D721Med (cell line): Measurements from ENCODE around the gene GRP.
A peak's percentile ranks its signal among the peaks of the same experiment; 100 is the strongest.

ENCODE experiments used
- DNase-seq: peaks from one replicate; pipeline ENCODE4 v3.0.0; 2011; ENCODE audit warnings: low spot score; ENCODE audit not compliant: insufficient read length
- FAIRE-seq: peaks from 2 replicates; lab custom pipeline; 2011; peaks lifted over from hg19 to GRCh38; lab: Jason Lieb, UNC
- CTCF ChIP-seq: IDR thresholded peaks from 2 replicates; pipeline ENCODE4 v1.5.1; 2012; ENCODE audit warnings: mild to moderate bottlenecking, control low read depth; ENCODE audit not compliant: insufficient read depth; ENCODE audit errors: missing control alignments

GRP gene

GRCh38 chr18:59219672-59220163 lies at the start of gene GRP:
Gene GRP (plus strand): TSS chr18:59220158. CDS start chr18:59220266, 108 bp downstream.
- no peak for TF ChIP-seq CTCF
- DNase-seq (peak; percentile 43), FAIRE-seq (no peak)

GRCh38 chr18:59172664-59173249 lies 47.2 kb upstream of the GRP start:
- TF ChIP-seq CTCF: no peak
- DNase-seq (no peak), FAIRE-seq (no peak)

GRCh38 chr18:59177485-59177884 lies 42.5 kb upstream of the GRP start:
- no peak for TF ChIP-seq CTCF
- FAIRE-seq: peak; percentile 73
- DNase-seq: no peak

- FAIRE-seq (peak; percentile 44), DNase-seq (no peak)
- TF ChIP-seq CTCF: no peak
Measured at GRCh38 chr18:59180150-59180845, 39.7 kb upstream of the GRP start.

- TF ChIP-seq CTCF: no peak
Measured at GRCh38 chr18:59182673-59183072, 37.3 kb upstream of the GRP start.

GRCh38 chr18:59189008-59189407 lies 30.9 kb upstream of the GRP start:
- DNase-seq (no peak), FAIRE-seq (no peak)
- TF ChIP-seq CTCF: no peak

More at GRCh38 chr18:59182673-59183072, 37.3 kb upstream of the GRP start:
- FAIRE-seq: peak; percentile 41
- DNase-seq: no peak

- TF ChIP-seq CTCF: no peak
- FAIRE-seq: peak; percentile 94
Measured at GRCh38 chr18:59189746-59190145, 30.2 kb upstream of the GRP start.

More at GRCh38 chr18:59189746-59190145, 30.2 kb upstream of the GRP start:
- no peak for DNase-seq
